ENCODE measurements around the gene CDH13.

CDH13 gene

DNA sequence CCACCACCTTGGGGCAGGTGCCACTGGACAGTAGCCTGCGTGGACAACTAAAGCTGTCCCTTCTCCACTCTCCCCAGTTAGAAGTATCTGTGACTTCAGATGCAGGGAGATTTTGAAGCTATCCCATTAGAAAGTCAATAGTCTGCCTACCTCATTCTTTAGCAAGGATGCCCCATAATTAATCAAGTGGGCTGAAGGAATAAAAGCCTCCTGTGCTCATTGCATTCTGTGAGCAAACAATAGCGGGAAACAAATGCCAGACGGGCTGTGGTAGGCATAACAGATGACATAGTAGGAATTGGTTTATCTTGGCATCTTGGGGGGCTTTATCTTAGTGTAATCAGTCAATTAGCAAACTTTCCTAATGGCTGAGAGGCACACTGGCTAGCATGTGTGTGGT is 1084.3 kb downstream of the CDH13 start:
- no peak for DNase-seq

DNA sequence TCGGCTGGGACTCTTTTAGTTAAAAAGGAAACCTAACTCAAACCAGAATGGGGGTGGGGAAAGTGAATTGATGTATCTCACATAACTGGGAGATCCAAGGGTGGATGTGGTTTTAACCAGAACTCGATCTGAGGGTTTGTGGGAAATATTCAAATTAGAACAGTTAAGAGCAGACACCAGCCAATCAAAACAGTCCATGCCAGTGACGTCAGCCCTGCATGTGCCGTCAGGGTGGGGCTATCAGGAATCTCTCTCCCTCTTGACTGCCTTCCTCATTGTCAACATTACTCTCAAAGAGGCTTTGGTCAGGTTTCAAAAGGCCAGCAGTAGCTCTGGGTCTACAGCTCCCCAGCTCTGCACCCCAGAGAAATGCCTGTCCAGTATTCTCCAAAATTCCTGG is 1086.8 kb downstream of the CDH13 start:
- no peak for DNase-seq

DNA sequence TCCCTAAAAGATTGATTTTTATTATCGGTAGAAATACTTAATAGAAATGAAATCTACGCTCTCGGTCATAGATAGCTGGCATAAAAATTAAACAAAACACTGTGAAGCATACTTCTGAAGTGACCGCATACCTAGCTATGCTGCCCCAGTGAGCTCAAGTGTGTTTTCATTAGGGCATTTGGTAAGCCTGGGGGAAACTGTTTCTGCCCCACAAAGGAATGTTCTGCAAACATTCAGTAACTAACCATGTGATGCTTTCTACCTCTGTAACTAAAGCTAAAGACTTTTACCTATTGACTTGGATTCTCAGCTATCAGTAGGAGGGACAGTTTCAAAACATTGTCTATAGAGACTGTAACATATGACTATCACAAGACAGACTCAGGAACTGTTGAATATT is 1087.5 kb downstream of the CDH13 start:
- DNase-seq: no peak

DNA sequence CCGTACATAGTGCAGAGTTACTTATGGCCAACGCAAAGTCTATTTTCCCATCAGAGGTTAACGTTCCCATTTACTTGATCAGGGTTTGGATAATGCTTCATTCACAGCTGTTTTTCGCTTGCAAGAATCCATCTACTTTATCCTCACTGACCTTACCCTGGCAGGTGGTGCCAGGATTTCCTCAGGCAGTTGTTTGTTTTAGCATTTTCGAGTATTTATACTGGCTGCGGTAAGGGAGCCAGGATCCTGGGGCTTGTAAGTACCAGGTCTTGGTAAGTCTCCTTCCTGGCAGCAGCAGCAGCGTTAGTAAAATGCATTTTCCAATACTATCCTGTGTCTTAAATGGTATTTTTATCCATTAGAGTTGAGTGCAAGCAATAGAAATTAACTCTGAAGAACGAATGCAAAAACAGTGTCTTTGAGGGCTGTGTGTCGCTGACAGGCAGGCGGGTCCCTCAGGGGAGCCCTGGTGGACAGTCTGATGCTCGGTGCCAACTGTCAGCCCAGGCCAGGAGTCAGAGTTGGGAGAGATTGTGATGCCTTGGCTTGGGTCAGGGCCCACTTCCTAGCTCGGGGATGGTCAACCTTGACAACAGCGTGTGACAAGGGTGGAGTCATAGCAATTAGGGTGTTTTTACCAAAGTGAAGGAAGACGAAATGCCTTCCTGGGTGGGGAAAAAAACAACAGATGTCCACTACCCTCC is 1088.6 kb downstream of the CDH13 start:
- no peak for DNase-seq

DNA sequence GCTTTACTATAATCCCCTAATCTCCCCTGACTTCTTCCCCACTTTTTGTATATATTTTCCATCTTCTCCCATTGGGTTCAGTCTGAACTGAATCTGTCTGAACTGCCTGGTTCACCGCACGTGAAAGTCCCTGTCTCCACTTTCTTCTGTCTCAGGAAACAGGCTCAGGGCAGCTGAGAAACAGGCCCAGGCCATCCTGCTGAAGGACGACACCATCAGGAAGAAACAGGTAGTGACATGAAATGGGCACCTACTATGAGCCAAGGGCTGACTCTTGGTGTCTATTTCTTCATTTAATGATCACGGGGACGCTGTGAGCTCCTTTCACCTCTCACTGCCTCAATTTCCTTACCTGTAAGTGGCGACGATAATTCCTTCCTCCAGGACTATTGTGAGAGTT is 1090.5 kb downstream of the CDH13 start:
- no peak for DNase-seq

DNA sequence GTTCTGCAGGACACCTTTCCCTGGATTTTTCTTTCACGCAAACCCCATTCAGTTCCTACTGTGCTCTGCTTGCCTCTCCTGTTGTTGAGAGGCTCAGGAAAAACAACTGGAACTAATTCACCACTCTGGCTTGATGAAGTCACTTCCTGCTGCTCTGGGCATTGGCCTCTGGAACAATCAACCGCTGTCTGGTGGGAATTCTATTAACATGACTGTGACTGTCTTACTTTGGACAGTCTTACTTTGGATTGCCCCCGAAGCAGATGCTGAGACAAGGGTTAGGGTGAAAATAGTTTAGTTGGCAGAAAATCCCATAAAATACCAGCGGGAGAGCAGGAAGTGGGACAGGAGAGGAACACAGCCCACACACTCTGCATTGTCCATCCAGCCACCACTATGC is 1091.0 kb downstream of the CDH13 start:
- DNase-seq: no peak

DNA sequence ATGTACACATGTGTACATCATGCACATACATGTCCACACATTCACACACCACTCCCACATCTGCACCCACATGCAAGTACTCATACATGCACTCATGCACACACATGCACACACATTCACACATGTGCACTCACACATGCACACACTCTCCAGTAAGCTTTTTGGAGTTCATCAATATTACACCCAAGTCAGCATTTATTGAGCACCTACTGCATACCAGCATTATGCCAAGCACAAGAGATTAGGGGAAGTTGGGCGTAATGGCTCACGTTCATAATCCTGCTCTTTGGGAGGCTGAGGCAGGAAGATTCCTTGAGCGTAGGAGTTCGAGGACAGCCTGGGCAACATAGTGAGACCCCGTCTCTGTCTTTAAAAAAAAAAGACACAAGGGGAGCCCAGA is 1093.4 kb downstream of the CDH13 start:
- no peak for DNase-seq

DNA sequence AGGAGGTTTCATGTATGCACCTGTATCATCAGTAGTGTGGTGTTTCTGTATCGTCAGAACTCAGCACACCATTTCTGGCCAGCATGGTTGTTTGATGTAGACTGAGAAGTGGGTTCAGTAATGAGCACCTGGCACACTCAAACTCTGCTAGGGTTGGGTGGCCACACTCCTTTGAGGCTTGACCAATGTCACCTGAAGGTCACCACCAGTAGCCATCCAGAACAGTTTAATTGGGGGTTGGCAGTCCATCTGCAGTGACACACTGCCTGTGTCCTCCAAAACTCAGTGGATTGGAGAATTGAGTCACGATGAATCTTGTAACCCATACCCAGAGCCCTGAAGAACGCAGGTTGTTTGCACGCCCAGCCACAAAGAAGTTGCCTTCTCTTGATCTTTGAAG is 1094.2 kb downstream of the CDH13 start:
- DNase-seq: no peak

DNA sequence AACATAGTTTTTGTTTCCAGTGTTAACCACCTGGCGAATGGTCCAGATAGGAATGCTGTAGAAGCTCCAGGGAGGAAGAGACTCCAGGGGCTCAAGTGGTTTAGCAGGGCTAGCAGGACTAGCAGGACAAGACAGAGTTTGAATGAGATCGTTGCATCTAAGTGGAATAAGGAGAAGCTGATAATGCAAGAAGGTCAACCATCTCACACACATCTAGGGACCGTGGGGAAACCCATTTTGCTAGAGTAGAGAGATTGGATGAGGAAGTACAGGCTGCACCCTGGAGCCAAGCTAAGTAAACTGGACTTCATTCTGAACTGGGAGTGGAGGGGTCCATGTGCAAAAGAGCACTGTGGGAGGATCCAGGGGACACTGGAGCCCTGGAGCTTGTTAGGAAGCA is 1094.9 kb downstream of the CDH13 start:
- DNase-seq: no peak

DNA sequence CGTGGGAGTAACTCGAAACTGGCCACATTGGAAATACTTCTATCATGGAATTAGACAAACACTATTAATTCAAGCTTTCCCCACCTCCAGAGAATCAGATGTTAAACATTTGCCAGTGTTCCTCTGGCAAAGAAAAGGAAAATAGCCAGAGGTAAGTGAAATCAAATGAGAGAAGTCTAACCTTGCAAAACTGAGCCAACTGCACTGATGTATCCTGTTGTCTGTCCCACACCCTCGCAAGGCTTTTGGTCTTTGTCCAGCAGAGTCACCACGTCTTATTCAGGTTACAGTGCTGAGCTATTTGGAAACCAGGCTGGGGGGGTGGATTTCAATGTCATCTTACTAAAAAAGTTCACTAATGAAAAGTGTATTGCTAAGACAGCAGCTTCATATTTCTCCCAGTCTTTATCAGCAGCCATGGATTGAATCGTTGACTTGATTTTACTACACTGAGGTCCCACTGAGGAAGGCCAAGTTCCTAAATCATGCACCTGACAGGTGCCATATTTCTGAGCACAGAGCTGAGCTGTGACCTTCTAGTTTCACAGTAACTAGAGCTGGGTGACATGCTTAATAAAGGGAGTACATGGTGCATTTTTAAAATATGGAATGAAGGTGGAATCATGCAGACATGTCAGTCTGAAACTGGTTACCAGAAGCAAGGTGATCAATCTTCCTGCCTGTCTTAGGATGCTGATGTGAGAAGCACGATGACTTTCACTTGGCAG is 1095.9 kb downstream of the CDH13 start:
- DNase-seq: no peak

DNA sequence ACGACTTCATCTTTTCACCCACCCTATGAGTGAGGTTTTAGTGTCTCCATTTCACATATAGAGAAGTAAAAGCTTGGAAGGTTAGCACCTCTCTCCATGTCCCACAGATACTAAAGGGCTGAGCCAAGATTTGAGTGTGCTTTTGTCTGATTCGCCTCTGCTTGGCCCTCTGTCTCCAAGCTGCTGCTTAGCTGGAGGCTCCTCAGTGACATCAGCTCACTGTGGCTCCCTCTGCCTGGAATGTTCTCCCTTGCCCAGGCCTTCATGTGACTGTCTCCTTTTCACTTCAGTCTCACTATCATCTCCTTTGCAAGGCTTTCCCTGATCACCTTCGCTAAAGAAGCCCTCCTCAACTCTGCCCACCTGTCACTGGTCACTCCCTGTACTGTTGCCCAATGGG is 1096.5 kb downstream of the CDH13 start:
- DNase-seq: no peak

DNA sequence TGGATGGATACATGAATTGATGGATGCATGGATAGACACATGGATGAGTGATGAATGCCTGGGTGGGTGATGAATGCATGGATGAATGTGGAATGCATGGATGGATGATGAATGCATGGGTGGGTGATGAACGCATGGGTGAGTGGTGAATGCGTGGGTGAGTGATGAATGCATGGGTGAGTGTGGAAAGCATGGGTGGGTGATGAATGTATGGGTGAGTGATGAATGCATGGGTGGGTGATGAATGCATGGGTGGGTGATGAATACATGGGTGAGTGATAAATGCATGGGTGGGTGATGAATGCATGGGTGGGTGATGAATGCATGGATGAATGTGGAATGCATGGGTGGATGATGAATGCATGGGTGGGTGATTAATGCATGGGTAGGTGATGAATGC is 1097.1 kb downstream of the CDH13 start:
- DNase-seq: no peak

DNA sequence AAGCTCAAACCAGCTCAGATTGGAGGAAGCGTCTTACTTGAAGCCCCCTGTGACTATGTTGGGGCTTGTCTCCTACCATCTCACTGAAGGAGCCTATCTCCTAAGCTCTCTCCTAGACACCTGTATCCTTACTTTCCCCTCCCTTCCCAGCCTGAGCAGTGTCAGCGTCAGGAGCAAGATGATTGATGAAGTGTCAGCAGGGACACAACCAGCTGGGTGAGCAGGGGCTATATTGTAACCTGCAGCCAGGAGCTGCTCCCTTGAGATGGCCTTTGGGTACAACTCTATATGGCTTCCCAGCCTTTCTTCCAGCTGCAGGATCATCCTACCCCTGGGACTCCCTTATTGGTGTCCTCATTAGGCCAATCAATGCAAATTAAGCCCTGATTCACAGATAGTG is 1097.8 kb downstream of the CDH13 start:
- DNase-seq: no peak

DNA sequence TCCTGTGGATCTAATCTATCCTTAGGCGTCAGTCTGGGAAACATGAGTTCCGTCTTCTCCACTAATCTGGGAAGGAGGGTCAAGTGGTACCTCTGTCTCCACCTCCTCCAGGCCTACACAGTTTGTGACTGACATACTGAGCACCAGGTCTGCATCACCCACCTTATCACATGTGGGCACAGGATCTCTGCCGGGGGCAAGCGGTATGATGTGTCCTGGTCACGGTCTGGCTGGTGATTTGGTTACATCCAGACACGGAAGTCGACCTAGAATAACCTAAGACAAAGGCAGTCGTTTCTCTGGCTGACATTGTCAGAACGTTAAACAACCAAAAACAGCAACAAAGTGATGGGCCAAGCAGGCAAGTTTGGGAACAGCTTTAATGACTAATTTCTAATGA is 1098.5 kb downstream of the CDH13 start:
- no peak for DNase-seq

DNA sequence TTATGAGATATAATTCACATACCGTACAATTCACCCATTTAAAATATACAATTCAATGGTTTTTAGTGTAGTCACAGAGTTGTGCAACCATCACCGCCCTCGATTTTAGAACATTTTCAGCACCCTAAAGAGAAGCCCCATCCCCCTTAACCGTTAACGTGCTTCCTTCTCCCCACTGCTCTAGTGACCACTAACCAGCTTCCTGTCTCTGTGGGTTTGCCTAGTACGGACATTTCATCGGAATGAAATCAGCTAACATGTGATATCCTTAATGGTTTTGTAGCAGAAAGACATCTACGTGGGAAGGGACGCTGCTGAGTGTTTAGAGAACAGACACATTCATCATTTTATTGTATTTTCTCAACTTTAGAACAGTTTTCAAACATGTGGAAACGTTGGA is 1100.2 kb downstream of the CDH13 start:
- DNase-seq: no peak

DNA sequence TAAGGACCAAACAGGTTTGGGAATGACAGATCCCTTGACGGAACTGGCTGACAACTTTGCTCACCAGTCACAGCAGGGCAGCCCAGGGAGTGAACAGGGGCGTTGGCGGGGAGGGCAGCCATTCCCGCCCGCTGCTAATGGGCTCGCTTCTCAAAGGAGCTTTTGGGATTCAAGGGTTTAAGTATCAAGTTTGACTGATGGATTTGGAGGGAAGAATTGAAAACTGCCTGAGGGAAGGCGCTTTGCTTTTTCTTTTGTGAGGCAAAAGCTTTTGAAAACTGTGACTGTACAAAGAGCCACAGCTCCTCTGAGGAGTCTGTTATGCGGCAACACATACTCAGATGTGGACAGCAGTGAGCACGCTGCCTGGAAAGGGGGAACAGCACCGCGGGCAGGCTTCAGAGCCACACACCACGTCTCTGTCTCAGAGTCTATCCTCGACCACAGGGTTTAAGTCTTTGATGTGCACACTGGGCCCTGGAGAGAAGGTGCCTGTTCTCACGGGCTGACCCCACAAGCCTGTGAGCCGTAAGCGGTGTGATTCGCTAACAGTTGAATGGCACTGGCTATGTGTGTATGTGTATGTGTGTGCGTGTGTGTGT is 1101.1 kb downstream of the CDH13 start:
- no peak for DNase-seq

DNA sequence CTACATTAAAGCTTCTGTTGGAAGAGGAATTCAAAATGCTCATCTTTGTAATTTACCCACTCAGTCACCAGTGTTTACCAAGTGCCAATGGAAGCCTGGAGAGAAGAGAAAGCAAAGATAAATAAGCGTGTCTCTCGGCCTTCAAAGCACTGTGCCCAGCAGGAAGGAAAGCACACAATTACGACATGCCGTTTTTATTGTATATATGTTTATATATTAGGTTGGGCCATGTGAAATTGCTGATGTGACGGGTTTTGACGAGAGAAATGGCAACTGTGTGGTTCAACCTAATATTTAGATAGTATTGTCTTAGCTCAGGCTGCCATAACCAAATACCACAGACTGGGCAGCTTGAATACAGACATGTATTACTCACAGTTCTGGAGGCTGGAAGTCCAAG is 1101.7 kb downstream of the CDH13 start:
- DNase-seq: no peak

DNA sequence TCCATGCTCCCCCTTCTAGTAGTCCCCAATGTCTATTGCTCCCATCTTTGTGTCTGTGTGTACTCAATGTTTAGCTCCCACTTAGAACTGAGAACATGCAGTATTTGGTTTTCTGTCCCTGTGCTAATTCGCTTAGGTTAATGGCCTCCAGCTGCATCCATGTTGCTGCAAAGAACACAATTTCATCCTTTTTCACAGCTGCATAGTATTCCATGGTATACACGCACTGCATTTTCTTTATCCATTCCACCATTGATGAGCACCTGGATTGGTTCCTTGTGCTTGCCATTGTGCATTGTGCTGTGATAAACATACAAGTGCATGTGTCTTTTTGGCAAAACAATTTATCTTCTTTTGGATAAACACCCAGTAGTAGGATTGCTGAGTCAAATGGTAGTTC is 1104.0 kb downstream of the CDH13 start:
- no peak for DNase-seq

DNA sequence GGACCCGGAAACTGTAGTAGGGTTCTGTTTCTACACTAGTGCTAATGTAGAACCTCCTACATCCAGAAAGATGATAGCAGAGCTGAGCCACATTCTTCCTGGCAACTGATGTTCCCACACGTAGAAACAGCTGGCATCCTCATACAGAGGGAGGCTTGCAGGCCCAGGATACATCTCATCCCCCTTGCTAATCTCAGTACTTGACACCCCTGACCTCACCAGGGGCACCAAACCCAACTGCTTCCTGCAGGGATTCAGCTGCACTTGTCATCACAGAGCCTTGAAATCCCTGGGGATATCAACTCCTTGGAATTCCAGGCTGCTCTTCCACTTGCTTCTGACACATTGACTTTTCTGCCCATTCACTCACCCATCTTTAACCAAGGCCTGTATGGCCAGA is 1105.8 kb downstream of the CDH13 start:
- DNase-seq: no peak

DNA sequence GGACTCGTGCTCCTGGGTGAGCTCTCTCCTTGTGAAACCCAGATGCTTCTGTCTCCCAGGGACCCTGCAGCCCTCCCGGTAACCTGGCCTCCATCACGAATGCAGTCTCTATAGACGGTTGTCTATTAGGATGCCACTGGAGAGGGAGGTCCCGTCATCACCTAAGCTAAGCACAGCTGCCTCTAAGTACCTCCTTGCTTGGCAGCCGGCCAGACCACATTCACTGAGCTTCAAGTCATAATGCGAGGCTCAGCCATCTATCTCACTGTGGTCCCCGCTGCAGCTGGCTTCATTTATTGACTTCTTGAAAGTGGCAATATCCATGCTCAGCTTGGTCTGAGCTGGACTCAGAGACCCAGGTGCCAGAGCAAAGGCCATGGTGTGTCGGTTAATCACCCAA is 1106.5 kb downstream of the CDH13 start:
- no peak for DNase-seq

DNA sequence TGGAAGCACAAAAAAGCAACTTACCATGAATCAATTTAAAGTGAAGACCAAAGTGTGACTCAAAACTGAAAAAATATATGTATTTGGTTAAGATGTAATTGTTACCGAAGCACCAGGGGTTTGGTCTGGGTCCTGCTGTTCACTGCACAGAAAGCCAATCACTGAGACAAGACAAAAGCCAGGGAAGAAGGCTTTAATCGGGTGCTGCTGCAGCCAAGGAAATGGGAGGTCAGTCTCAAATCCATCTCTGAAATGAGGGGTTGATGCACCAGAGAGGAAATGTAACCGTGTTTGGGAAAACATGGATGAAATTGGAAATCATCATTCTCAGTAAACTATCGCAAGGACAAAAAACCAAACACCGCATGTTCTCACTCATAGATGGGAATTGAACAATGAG is 1107.4 kb downstream of the CDH13 start:
- DNase-seq: no peak

DNA sequence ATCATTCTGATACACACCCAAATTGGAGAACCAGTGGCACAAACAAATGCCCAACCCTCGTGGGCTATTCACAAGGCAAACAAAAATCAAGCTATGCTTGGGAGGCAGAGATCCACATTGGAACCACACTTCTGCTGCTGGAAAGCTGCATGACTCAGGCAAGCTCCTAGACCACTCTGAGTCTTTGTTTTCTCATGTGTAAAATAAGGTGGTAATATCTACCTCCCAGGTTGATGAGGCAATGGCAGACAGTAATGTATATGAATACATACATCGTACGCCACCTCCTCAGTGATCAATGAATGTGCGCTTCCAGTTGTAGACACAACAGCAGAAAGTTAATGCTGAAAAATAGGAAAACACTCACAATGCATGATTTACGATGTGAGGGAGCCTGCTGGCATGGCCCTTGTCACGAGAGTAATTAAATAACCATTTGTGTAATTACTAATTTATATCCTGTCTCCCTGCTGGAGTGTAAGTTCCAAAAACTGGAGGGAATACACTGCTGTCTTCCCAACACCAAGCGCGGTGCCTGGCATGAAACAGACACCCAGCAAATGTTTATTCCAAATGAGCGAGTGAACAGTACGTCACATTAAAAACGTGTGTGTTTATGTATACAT is 1111.1 kb downstream of the CDH13 start:
- DNase-seq: no peak

DNA sequence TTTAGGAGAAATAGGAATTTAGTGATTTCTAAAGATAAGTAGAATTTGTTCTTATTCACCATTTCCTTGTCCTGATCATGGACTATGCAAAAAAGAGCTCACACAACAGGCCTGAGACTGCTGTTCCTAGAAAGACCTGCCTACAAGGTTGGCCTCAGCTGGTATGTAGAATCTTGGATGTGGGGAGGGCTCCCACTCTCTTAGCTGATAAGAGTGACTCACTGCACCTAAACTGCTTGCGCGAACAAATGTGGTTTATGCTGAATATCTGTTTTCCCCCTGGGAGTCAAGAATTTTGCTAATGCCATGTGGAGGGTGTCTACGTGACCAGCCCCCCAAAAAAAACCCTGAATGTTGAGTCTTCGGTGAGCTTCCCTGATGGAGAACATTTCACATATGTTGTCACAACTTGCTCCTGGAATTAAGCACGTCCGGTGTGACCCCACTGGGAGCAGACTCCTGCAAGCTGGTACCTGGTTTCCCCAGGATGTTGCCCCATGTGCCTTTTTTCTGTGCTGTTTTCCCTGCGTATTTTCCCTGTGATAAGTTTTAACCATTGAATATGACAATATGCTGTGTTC is 1112.2 kb downstream of the CDH13 start:
- DNase-seq: no peak
